Glutamatergic neuron (in vitro differentiated cells): ENCODE results near the gene RAD51B. TPM values are rescaled to one million over a fixed set of nuclear protein-coding genes. Genes with fewer than 3 reads are reported as not detected.

Experiments
- DNase-seq: peaks from one replicate; pipeline ENCODE4 v3.0.0; 2022
- H3K27ac Mint-ChIP-seq: one replicate; pipeline ENCODE4 v1.8.0; 2020; ENCODE audit warnings: mild to moderate bottlenecking, mixed read lengths, inconsistent platforms; ENCODE audit not compliant: unreplicated experiment
- H3K27me3 Mint-ChIP-seq: one replicate; pipeline ENCODE4 v1.8.0; 2020; ENCODE audit warnings: mild to moderate bottlenecking, moderate library complexity, mixed read lengths, inconsistent platforms; ENCODE audit not compliant: unreplicated experiment
- H3K36me3 Mint-ChIP-seq: one replicate; pipeline ENCODE4 v1.8.0; 2020; ENCODE audit warnings: mild to moderate bottlenecking, mixed read lengths, inconsistent platforms; ENCODE audit not compliant: unreplicated experiment
- H3K4me1 Mint-ChIP-seq: one replicate; pipeline ENCODE4 v1.8.0; 2020; ENCODE audit warnings: mild to moderate bottlenecking, low read depth, mixed read lengths, inconsistent platforms; ENCODE audit not compliant: unreplicated experiment
- H3K4me3 Mint-ChIP-seq: one replicate; pipeline ENCODE4 v1.8.0; 2020; ENCODE audit warnings: mild to moderate bottlenecking, mixed read lengths, inconsistent platforms; ENCODE audit not compliant: unreplicated experiment
- H3K9me3 Mint-ChIP-seq: one replicate; pipeline ENCODE4 v1.8.0; 2020; ENCODE audit warnings: mild to moderate bottlenecking, moderate library complexity, mixed read lengths, inconsistent platforms; ENCODE audit not compliant: unreplicated experiment
- CTCF ChIP-seq: fragments of 200-600 bp; sonication (generic); IDR thresholded peaks from one replicate; pipeline ENCODE4 v1.5.0; 2021; ENCODE audit not compliant: partially characterized antibody, unreplicated experiment
- total RNA-seq: library from RNA; stranded (reverse); fragmentation: NEBNext Ultra II Directional; extraction: Animal tissue kit (Norgen Biotek cat#: 25700); gene quantifications from one replicate; pipeline ENCODE4 v1.2.1, GENCODE V29; 2021; ENCODE audit not compliant: unreplicated experiment

The RAD51B gene
- total RNA-seq, 1 donor from 2014 or later: 9.7 TPM

- no peaks in the 10 kb centered on the region for H3K4me1 Mint-ChIP-seq
- H3K36me3 Mint-ChIP-seq: peaks cover 7% of the 10 kb centered on the region
- peaks cover 9% of the 10 kb centered on the region for H3K9me3 Mint-ChIP-seq
- H3K27me3 Mint-ChIP-seq: peaks cover 4% of the 10 kb centered on the region
- H3K4me3 Mint-ChIP-seq: no peak overlapping the region
- TF ChIP-seq CTCF: no peak
- DNase-seq: no peak
- H3K27ac Mint-ChIP-seq: no peak overlapping the region
Observed at GRCh38 chr14:68701001-68701741, 881.6 kb downstream of the RAD51B start.

- Mint-ChIP-seq H3K36me3 (peaks cover 11% of the 10 kb centered on the region), H3K4me1 (no peaks in the 10 kb centered on the region)
Observed at GRCh38 chr14:68702135-68702534, 882.6 kb downstream of the RAD51B start.

GRCh38 chr14:68702578-68702977 is 883.0 kb downstream of the RAD51B start:
- no peak overlapping the region for H3K27ac Mint-ChIP-seq
- peaks cover 12% of the 10 kb centered on the region for H3K36me3 Mint-ChIP-seq
- no peaks in the 10 kb centered on the region for H3K4me1 Mint-ChIP-seq
- no peak for DNase-seq
- peaks cover 10% of the 10 kb centered on the region for H3K9me3 Mint-ChIP-seq
- peaks cover 9% of the 10 kb centered on the region for H3K27me3 Mint-ChIP-seq
- TF ChIP-seq CTCF: no peak
- no peak overlapping the region for H3K4me3 Mint-ChIP-seq

More at GRCh38 chr14:68702135-68702534, 882.6 kb downstream of the RAD51B start:
- H3K27ac Mint-ChIP-seq: no peak overlapping the region
- H3K9me3 Mint-ChIP-seq: peaks cover 10% of the 10 kb centered on the region
- no peak overlapping the region for H3K4me3 Mint-ChIP-seq
- no peak for DNase-seq
- no peak for TF ChIP-seq CTCF
- peaks cover 9% of the 10 kb centered on the region for H3K27me3 Mint-ChIP-seq

GRCh38 chr14:68703093-68703492 is 883.5 kb downstream of the RAD51B start:
- H3K4me1 Mint-ChIP-seq: no peaks in the 10 kb centered on the region
- peaks cover 10% of the 10 kb centered on the region for H3K9me3 Mint-ChIP-seq
- TF ChIP-seq CTCF: no peak
- no peak overlapping the region for H3K4me3 Mint-ChIP-seq
- no peak for DNase-seq
- H3K27me3 Mint-ChIP-seq: peaks cover 10% of the 10 kb centered on the region
- H3K27ac Mint-ChIP-seq: no peak overlapping the region
- H3K36me3 Mint-ChIP-seq: peaks cover 12% of the 10 kb centered on the region

GRCh38 chr14:68704736-68705720 is 885.4 kb downstream of the RAD51B start:
- peaks cover 8% of the 10 kb centered on the region for H3K9me3 Mint-ChIP-seq
- no peak overlapping the region for H3K4me3 Mint-ChIP-seq
- no peaks in the 10 kb centered on the region for H3K4me1 Mint-ChIP-seq
- TF ChIP-seq CTCF: no peak
- peaks cover 12% of the 10 kb centered on the region for H3K36me3 Mint-ChIP-seq
- no peak overlapping the region for H3K27ac Mint-ChIP-seq
- peaks cover 9% of the 10 kb centered on the region for H3K27me3 Mint-ChIP-seq
- no peak for DNase-seq
